Caco-2 (cell line): Measurements from ENCODE around the gene EXOSC5. TPM values are rescaled to one million over a fixed set of nuclear protein-coding genes. Genes with fewer than 3 reads are reported as not detected.
"Not testable (repeated sequence)": the region's sequence is repeated elsewhere in the genome, so short reads cannot be mapped to it uniquely, and the experiment has no call there.

Experiments
- BruUV-seq: library from RNA; stranded (reverse); fragments of 400-500 nt; replicated peaks from 2 replicates; lab custom pipeline; 2021; lab: Mats Ljungman, UMichigan
- CTCF ChIA-PET: fragments of 300-600 bp; sonication (Branson Sonifier 250); formaldehyde crosslinking; loops from one replicate; lab custom pipeline; 2022; ENCODE audit warnings: antibody characterized with exemption; lab: Charles Lee
- POLR2A ChIA-PET: fragments of 300-600 bp; sonication (Branson Sonifier 250); formaldehyde crosslinking; loops from one replicate; lab custom pipeline; 2022; ENCODE audit warnings: antibody characterized with exemption; lab: Charles Lee
- DNase-seq, 2 experiments: peaks; one replicate each; pipeline versions ENCODE4 v3.0.0 to v3.0.0-alpha.2; 2020 to 2022
- H3K27me3 ChIP-seq: replicated peaks from 2 replicates; pipeline ENCODE4 v1.6.0; 2011; ENCODE audit warnings: low read length; ENCODE audit not compliant: control insufficient read depth, insufficient read depth
- H3K36me3 ChIP-seq: 2 replicates; pipeline ENCODE4 v1.5.1; 2011; ENCODE audit warnings: low read length; ENCODE audit not compliant: control insufficient read depth, insufficient read depth
- H3K4me1 ChIP-seq: fragments of 250-450 bp; sonication (Bioruptor Pico); 2 replicates; pipeline ENCODE4 v1.5.1; 2020; ENCODE audit warnings: mild to moderate bottlenecking
- H3K4me3 ChIP-seq: 2 replicates; pipeline ENCODE4 v1.5.1; 2011; ENCODE audit warnings: low read depth, mild to moderate bottlenecking, control low read depth, low read length
- H3K9me3 ChIP-seq: fragments of 250-450 bp; sonication (Bioruptor Pico); 2 replicates; pipeline ENCODE4 v1.5.1; 2020; ENCODE audit warnings: mild to moderate bottlenecking, moderate library complexity
- H3K27ac Mint-ChIP-seq: one replicate; pipeline ENCODE4 v1.8.0; 2022; ENCODE audit warnings: mixed read lengths; ENCODE audit not compliant: unreplicated experiment
- H3K27me3 Mint-ChIP-seq: one replicate; pipeline ENCODE4 v1.8.0; 2022; ENCODE audit warnings: mixed read lengths; ENCODE audit not compliant: insufficient read depth, unreplicated experiment
- H3K36me3 Mint-ChIP-seq: one replicate; pipeline ENCODE4 v1.8.0; 2022; ENCODE audit warnings: mild to moderate bottlenecking, mixed read lengths; ENCODE audit not compliant: insufficient read depth, unreplicated experiment
- H3K4me1 Mint-ChIP-seq: one replicate; pipeline ENCODE4 v1.8.0; 2022; ENCODE audit warnings: low read depth, mixed read lengths; ENCODE audit not compliant: unreplicated experiment
- H3K4me3 Mint-ChIP-seq: one replicate; pipeline ENCODE4 v1.8.0; 2022; ENCODE audit warnings: mild to moderate bottlenecking, moderate library complexity, mixed read lengths; ENCODE audit not compliant: unreplicated experiment
- H3K9me3 Mint-ChIP-seq: one replicate; pipeline ENCODE4 v1.8.0; 2022; ENCODE audit warnings: mixed read lengths; ENCODE audit not compliant: unreplicated experiment
- CTCF ChIP-seq, 2 experiments: fragments of 200-600 bp in 1 of 2; IDR thresholded peaks; 1 replicate in 1 of 2; 2 replicates in 1 of 2; pipeline versions ENCODE4 v1.5.1 to v1.8.0; 2011 to 2022; ENCODE audit warnings: antibody characterized with exemption in 1 of 2, control low read depth in 1 of 2, inconsistent platforms in 1 of 2, low read depth in 1 of 2, low read length in 1 of 2, mild to moderate bottlenecking in 1 of 2, moderate library complexity in 1 of 2; ENCODE audit not compliant: insufficient read depth in 1 of 2, severe bottlenecking in 1 of 2, unreplicated experiment in 1 of 2
- intact Hi-C: fragments of 100-400 bp; cut with micrococcal nuclease; formaldehyde crosslinking; loops from one replicate; pipeline ENCODE4 v1.10.0; 2022; ENCODE audit not compliant: unreplicated experiment
- total RNA-seq: library from RNA; stranded (reverse); gene quantifications from 2 replicates; pipeline ENCODE4 v1.2.3, GENCODE V29; 2022

EXOSC5 gene
- total RNA-seq, 1 experiment from 2014 or later = 36.6 TPM

GRCh38 chr19:41373993-41374392 lies 23.2 kb downstream of the EXOSC5 start:
- Mint-ChIP-seq H3K4me1 (no peaks in the 10 kb centered on the region), H3K36me3 (no peaks in the 10 kb centered on the region), H3K27me3 (no peaks in the 10 kb centered on the region), H3K4me3 (no peak overlapping the region), H3K27ac (no peak overlapping the region), H3K9me3 (no peaks in the 10 kb centered on the region)
- no peak for TF ChIP-seq CTCF (IDR thresholded peaks at IDR 0.05; ENCODE audit: insufficient read depth in 1 of 2, low read depth in 1 of 2, low read length in 1 of 2, severe bottlenecking in 1 of 2, unreplicated experiment in 1 of 2)
- no peak for DNase-seq
- Histone ChIP-seq H3K36me3 (no peaks in the 10 kb centered on the region), H3K9me3 (no peaks in the 10 kb centered on the region), H3K4me3 (no peak overlapping the region), H3K4me1 (no peaks in the 10 kb centered on the region), H3K27me3 (no peaks in the 10 kb centered on the region)
- no TSS peak for BruUV-seq
- POLR2A ChIA-PET = no interaction called here
- CTCF ChIA-PET = no interaction called here
- intact Hi-C loops = no loop called here

- no peak overlapping the region for H3K27ac Mint-ChIP-seq
- no peaks in the 10 kb centered on the region for H3K4me1 Mint-ChIP-seq
- no peaks in the 10 kb centered on the region for H3K36me3 ChIP-seq
- peaks cover 7% of the 10 kb centered on the region for H3K4me1 ChIP-seq
- no peaks in the 10 kb centered on the region for H3K9me3 Mint-ChIP-seq
- no peaks in the 10 kb centered on the region for H3K36me3 Mint-ChIP-seq
- POLR2A ChIA-PET = no interaction called here
- intact Hi-C loops = no loop called here
- no peak for DNase-seq
- H3K4me3 Mint-ChIP-seq = no peak overlapping the region
- BruUV-seq = no TSS peak
- no peak overlapping the region for H3K4me3 ChIP-seq
- no peaks in the 10 kb centered on the region for H3K27me3 Mint-ChIP-seq
- TF ChIP-seq CTCF (IDR thresholded peaks at IDR 0.05; ENCODE audit: insufficient read depth in 1 of 2, low read depth in 1 of 2, low read length in 1 of 2, severe bottlenecking in 1 of 2, unreplicated experiment in 1 of 2) = no peak
- no peaks in the 10 kb centered on the region for H3K9me3 ChIP-seq
- H3K27me3 ChIP-seq = no peaks in the 10 kb centered on the region
- CTCF ChIA-PET = no interaction called here
Observed at GRCh38 chr19:41372501-41372900, 24.7 kb downstream of the EXOSC5 start.

DNA sequence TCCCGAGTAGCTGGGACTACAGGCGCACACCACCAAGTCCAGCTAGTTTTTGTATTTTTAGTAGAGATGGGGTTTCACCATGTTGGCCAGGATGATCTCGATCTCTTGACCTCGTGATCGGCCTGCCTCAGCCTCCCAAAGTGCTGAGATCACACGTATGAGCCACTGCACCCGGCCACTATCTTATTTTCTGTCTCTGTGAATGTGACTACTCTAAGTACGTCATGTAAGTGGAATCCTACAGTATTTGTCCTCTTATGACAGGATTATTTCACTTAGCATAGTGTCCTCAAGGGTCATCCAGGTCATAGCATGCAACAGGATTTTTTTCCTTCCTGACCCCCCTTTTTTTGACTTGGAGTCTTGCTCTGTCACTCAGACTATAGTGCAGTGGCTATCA lies 25.6 kb downstream of the EXOSC5 start:
- no peaks in the 10 kb centered on the region for H3K4me1 Mint-ChIP-seq
- Histone ChIP-seq H3K36me3 (no peaks in the 10 kb centered on the region), H3K27me3 (no peaks in the 10 kb centered on the region), H3K9me3 (no peaks in the 10 kb centered on the region), H3K4me3 (no peak overlapping the region), H3K4me1 (peaks cover 10% of the 10 kb centered on the region)
- no peak for TF ChIP-seq CTCF (IDR thresholded peaks at IDR 0.05; ENCODE audit: insufficient read depth in 1 of 2, low read depth in 1 of 2, low read length in 1 of 2, severe bottlenecking in 1 of 2, unreplicated experiment in 1 of 2)
- no peaks in the 10 kb centered on the region for H3K9me3 Mint-ChIP-seq
- DNase-seq = no peak
- H3K27me3 Mint-ChIP-seq = no peaks in the 10 kb centered on the region
- POLR2A ChIA-PET = no interaction called here
- H3K4me3 Mint-ChIP-seq = no peak overlapping the region
- H3K36me3 Mint-ChIP-seq = no peaks in the 10 kb centered on the region
- CTCF ChIA-PET = no interaction called here
- H3K27ac Mint-ChIP-seq = no peak overlapping the region
- BruUV-seq = no TSS peak
- intact Hi-C loops = no loop called here

- H3K4me3 Mint-ChIP-seq, H3K4me3 ChIP-seq, H3K4me1 Mint-ChIP-seq, H3K9me3 ChIP-seq, H3K36me3 ChIP-seq, H3K27ac Mint-ChIP-seq, CTCF ChIA-PET, BruUV-seq, H3K9me3 Mint-ChIP-seq, POLR2A ChIA-PET, H3K27me3 Mint-ChIP-seq, intact Hi-C loops, H3K36me3 Mint-ChIP-seq, DNase-seq, H3K27me3 ChIP-seq: not testable (repeated sequence)
- H3K4me1 ChIP-seq = peaks cover 10% of the 10 kb centered on the region
Observed at GRCh38 chr19:41371119-41371518, 26.0 kb downstream of the EXOSC5 start.
